Omental fat pad (tissue), 4 donors: ENCODE data around the gene AAK1. TPM values are rescaled to one million over a fixed set of nuclear protein-coding genes. Genes with fewer than 3 reads are reported as not detected.

Source experiments
- ATAC-seq: fragments of 150-250 bp; one replicate; pipeline ENCODE4 v1.9.1; 2016; ENCODE audit warnings: mild to moderate bottlenecking, moderate library complexity; ENCODE audit not compliant: low FRiP score
- DNase-seq: peaks from one replicate; pipeline ENCODE4 v3.0.0-alpha.2; 2019; ENCODE audit warnings: low spot score
- total RNA-seq, 4 donors: library from RNA; depleted of rRNA; stranded (reverse); fragments of >200 nt; gene quantifications; one replicate each; pipeline ENCODE4 v1.1.0, GENCODE V29; 2016
- TF ChIP-seq, protein P1 (sequence below), 3 donors: fragments of 450-650 bp; IDR thresholded peaks; one replicate each; pipeline ENCODE4 v1.5.1; 2016 to 2017; ENCODE audit warnings: antibody characterized with exemption in 3 of 3, mild to moderate bottlenecking in 3 of 3, moderate library complexity in 2 of 3

Gene AAK1
- total RNA-seq, 4 donors from 2014 or later = 41.4 to 62.3 (median 42.5) TPM

DNA sequence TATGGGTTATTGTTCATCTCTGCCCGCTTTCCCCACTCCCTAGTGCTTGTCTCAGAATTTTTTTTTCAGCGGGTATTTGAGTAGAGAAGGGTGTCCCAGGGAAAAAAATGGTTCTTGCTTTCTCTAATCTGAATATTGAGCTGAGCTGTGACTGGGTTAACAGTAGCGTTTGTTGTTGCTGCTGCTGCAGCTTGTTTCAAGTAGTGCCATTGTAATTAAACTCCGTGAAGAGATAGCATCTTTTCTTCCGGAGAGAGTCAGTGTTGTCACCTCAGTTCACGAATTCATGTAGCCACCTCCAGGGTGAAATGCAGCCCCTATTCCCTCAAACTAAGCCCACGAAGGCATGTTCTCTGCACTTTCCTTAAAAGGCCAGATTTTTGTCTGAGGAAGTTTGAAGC lies 1.5 kb upstream of the AAK1 start:
- TF ChIP-seq, protein P1, sequence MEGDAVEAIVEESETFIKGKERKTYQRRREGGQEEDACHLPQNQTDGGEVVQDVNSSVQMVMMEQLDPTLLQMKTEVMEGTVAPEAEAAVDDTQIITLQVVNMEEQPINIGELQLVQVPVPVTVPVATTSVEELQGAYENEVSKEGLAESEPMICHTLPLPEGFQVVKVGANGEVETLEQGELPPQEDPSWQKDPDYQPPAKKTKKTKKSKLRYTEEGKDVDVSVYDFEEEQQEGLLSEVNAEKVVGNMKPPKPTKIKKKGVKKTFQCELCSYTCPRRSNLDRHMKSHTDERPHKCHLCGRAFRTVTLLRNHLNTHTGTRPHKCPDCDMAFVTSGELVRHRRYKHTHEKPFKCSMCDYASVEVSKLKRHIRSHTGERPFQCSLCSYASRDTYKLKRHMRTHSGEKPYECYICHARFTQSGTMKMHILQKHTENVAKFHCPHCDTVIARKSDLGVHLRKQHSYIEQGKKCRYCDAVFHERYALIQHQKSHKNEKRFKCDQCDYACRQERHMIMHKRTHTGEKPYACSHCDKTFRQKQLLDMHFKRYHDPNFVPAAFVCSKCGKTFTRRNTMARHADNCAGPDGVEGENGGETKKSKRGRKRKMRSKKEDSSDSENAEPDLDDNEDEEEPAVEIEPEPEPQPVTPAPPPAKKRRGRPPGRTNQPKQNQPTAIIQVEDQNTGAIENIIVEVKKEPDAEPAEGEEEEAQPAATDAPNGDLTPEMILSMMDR (IDR thresholded peaks at IDR 0.05) = no peak
- DNase-seq = no peak
- ATAC-seq = no peak

DNA sequence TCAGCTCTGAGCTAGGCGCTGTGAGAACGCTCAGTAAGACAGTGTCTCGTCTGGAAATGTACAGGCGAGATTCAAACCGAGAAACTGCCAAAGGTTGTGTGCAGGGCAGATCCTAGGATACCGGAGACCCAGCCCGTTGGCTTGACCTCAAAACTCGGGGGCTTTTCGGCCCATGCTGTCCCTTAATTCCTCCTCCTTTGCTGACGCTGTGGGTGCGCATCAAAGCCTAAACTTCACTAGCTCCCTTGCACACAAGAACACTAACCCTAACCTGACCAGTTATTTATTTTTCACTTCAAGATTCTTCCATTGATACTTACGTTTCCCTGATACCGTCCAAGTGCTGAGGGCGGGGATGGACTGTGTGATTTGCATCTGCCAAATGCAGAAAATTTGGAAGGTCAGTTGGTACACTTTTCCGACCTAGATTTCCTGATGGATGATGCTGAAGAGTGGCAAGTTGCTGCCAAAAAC lies 1.0 kb upstream of the AAK1 start:
- ATAC-seq (no peak), DNase-seq (no peak)
- TF ChIP-seq, protein P1 (IDR thresholded peaks at IDR 0.05) = no peak

DNA sequence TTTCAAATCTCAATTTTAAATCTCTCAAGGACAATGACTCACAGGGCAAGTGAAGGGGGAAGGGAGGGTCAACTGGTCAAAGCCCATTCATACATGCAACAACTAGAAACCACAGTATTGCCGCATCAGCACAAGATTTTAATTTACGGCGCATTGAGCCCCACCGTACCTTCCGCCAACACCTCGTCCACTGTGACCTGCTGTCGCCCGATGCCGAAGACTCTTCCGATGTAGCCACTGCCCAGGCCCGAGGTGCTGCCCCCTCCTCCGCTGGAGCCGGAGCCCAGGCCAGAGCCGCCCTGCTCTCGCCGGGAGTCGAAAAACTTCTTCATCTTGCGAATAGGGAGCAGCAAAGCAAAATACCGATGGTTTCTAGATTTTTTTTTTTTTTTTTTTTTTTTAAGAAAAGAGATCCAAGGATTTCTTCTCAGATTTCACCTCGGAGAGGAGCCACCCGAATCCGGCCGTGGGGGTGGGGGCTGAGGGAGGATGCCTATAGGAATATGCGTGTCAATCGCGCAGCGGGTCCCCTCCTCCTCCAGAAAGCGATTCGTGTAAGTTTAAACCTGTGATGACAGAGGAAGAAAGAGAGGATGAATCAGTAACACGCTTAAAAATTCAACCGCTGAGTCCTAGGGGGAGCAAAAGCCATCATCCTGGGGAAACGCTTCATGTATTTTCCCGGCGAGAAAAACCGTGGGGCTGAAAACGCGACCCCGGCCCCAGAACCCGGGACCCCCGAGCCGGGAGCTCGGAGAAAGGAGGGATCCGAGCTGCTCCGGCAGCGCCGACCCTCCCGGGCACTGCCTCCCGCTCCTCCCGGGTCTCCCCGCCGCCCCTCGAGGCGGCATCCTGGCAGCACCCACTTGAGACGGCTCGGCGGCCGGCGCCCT lies 584 bp downstream of the AAK1 start:
- TF ChIP-seq, protein P1 (IDR thresholded peaks at IDR 0.05) = no peak
- DNase-seq = peak; percentile 42
- peak; percentile 35 for ATAC-seq

DNA sequence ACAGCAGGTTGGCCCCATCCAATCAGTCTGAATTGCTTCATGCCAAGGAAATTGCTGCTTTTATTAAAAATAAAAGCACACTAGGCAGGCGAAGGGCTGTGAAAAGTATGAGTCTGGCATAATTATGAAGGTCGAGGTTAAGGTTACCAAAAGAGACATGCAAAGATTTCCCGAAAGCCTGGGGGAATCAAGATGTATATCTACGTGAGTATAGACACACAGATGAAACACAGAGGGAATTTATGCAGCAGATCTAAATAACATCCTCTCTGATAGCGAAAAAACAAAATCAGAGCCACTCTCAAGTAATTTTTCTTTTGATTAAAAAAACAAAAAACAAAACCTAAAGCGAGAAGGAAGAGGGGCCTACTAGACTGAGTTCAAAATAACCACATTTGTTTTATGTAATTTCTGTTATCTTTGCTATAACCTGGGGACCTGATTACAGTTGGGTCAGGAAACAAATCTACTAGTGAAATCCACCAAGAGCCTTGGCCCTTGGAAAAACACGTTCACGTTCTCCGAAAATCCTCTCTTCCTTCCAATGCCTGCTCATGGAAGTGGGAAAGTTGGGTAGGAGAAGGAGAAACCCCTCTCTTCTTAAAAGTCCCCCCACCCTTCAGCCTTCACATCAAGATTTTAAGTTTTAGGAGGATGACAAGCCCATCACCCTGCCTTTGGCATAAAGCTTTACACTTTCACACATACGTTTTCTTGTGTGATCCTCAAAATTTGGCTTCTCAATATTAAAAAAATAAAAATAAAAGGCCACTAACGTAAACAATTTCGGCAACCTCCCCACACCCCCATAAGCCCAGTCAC lies 1.4 kb downstream of the AAK1 start:
- no peak for ATAC-seq
- TF ChIP-seq, protein P1 (IDR thresholded peaks at IDR 0.05) = no peak
- no peak for DNase-seq

DNA sequence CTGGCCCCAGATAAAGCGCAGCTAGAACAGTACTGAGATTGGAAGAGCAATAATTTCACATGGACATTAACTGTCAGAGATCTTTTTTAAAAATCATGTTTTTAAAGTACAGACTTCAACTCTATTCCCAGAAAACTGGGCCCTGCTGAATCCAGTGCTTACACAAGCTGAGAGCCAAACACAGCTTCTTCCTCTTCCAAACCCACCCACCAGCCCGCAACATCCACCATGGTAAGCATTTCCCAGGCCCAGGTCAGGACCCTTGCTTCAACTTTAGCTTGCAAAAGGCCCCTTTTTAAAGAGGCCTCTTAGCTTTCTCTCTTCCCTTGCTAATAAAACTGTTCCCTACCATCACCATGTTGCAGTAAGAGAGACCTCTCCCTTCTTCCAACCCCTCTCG lies 2.1 kb downstream of the AAK1 start:
- DNase-seq (no peak), ATAC-seq (no peak)
- TF ChIP-seq, protein P1 (IDR thresholded peaks at IDR 0.05) = no peak

DNA sequence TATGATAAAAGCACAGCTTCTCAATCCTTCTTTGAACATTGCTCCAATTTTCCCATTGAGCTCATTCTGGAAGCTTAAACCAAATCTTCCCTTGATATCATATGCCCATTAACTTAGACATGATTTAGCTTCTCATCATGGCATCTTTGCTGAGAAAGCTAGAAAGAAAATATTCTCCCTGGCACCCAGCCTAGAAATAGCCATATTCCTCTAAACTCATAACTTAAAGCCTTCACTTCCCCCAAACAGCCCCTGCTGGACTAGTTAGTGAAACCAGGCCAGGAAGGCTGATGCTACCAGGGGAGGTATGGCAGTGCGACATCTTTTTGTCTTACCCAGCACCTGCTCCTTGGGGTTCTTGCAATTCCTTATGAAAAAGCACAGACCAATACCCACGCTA lies 4.3 kb downstream of the AAK1 start:
- ATAC-seq (no peak), DNase-seq (no peak)
- TF ChIP-seq, protein P1 (IDR thresholded peaks at IDR 0.05) = no peak
